Occipital lobe (tissue), 2 donors: ENCODE data around the gene DGKB. TPM values are rescaled to one million over a fixed set of nuclear protein-coding genes. Genes with fewer than 3 reads are reported as not detected.

ENCODE experiments used
- DNase-seq: peaks from one replicate; lab custom pipeline; 2025; lab: John Stamatoyannopoulos, UW
- total RNA-seq: library from RNA; depleted of rRNA; stranded (reverse); fragments of >200 nt; gene quantifications from one replicate; pipeline ENCODE4 v1.2.3, GENCODE V29; 2014

Gene DGKB
- total RNA-seq, 1 donor from 2014 or later: 6.6 TPM

- no peak for DNase-seq
These were observed 214.3 kb downstream of the DGKB start for GRCh38 chr7:14688208-14688607.

GRCh38 chr7:14687777-14688176 lies 214.8 kb downstream of the DGKB start:
- DNase-seq: no peak

DNA sequence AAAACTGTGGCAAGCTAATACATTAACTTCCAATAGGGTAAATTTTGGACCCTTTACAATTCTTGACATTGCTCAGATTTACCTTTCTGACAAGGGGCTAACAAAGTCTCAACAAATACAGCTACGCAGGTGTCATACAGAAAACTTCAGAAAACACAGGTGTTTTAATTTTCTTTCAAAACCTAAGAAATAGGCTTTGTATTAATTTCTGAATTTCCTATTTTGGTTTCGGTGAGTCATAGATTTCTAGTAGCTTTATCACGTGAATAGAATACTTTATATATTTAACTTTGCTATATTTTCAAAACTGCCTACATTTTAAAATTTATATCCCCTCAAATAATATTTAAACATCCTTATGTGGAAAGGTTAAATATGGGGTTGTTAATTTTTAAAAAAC lies 215.3 kb downstream of the DGKB start:
- no peak for DNase-seq

GRCh38 chr7:14685167-14685566 lies 217.4 kb downstream of the DGKB start:
- no peak for DNase-seq

DNA sequence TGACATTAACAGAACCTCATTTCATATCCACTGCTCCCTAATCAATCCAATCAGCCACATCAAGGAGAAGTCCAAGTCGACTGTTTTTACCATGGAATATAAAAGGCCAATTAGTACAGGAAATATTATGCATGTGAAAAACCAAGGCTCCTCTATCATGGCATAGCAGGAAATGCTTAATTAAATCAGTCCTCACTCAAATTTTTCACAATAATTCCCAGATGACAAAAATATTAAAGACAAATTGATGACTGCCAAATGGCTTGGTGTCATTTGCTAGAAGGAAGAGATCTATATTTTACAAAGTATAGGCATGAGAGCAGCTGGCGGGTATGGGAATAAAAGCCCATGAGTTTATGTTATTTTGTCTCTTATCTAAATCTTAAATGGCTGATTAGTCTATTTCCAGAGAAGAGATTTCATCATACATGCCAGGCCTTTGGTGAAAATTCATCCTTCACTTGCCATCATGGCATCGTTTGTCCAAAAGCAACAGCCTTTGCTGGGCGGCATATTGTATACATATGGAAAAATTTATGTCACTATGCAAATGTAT lies 219.6 kb downstream of the DGKB start:
- DNase-seq: no peak

DNA sequence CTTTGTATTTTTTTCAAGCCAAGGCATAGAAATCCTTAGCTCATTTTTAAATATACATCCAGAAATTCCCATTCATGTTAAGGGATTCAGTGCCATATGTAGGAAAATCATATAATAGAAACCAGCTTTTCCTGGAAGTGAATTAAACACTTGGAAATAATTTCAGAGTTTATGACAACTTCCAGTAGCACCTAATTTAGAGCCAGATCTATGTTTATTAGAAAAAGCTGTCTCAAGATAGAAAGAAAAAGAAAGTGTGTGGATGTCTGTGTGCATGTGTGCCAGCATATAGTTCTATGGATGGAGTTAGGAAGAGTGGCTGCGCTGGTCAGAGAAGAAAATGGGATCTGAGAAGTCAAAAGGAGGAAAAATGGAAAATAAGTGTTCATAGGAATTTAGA lies 225.7 kb downstream of the DGKB start:
- no peak for DNase-seq

DNA sequence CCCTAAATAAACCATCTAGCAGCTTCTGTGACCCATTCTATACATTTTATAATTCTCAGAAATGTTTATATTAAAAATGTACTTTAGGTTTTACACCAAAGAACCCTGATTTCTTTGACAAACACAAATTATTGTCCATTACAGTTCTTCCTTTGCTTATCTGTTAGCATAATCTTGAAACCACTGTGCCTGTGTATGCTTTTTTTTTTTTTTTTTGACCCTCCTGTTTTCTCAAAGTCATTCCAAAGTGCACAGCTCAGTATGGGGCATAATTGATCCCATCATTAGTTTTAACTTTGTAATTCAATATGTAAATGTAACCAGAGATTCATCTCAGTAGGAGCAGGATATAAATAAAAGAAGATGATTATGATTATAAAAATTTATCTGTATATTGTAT lies 229.3 kb downstream of the DGKB start:
- DNase-seq: no peak

DNA sequence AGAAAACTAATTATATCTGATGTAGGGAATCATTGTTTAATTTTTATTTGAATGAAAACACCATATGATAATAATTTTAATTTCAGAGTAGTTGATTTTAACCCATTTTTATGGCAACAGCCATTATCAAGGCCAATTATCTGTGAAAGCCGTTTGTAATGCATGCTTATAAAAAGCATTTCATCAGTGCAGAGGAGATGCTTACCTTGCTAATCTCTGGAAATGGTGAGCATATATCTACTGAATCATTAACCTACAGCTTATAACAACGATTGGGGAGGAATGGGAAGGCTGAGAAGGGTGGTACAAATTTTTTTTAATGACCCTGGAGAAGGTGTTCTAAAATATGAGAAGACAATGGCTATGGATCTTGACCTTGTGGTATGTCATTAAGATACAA lies 235.6 kb downstream of the DGKB start:
- no peak for DNase-seq

GRCh38 chr7:14666304-14666703 lies 236.2 kb downstream of the DGKB start:
- DNase-seq: no peak

GRCh38 chr7:14639801-14640200 lies 262.8 kb downstream of the DGKB start:
- no peak for DNase-seq

- no peak for DNase-seq
These were observed 263.2 kb downstream of the DGKB start for GRCh38 chr7:14639329-14639728.

GRCh38 chr7:14637968-14638367 lies 264.6 kb downstream of the DGKB start:
- DNase-seq: no peak

GRCh38 chr7:14635955-14636354 lies 266.6 kb downstream of the DGKB start:
- no peak for DNase-seq

DNA sequence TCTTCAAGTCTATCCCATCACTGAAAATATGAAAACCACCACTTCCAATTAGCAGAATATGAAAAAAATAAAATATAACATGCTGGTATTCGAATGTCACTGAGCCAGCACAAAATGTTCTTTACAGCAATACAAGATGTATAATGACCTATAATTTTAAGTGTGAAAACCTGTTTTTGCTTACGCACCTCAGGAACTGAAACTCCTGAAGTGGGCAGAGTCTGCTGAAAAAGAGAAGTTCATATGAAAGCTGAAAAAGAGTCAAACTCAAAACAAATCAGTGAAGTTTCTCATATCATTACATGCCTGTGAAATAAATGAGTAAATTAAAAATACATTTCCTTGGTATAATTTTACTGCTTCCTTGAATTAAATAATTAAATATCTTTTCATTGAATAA lies 272.5 kb downstream of the DGKB start:
- no peak for DNase-seq

GRCh38 chr7:14628516-14628915 lies 274.0 kb downstream of the DGKB start:
- no peak for DNase-seq

DNA sequence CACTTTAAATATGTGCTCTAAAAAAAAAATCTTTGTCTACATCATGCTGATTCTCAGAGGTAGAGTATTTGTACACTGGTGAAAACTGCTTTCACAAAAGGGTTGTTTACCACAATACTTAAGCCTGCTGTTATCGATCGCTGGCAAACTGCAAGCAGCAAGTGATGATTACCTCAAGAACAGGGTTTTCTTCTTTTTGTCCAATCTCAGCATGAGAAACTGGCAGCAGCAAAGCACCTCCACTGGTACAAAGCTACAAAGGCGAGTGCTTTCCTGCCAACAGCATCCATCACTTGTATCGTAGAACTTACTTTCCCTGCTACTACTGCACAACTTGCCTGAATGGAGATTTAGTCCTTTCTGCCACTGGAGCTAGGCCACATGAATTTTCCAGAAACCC lies 276.5 kb downstream of the DGKB start:
- no peak for DNase-seq

DNA sequence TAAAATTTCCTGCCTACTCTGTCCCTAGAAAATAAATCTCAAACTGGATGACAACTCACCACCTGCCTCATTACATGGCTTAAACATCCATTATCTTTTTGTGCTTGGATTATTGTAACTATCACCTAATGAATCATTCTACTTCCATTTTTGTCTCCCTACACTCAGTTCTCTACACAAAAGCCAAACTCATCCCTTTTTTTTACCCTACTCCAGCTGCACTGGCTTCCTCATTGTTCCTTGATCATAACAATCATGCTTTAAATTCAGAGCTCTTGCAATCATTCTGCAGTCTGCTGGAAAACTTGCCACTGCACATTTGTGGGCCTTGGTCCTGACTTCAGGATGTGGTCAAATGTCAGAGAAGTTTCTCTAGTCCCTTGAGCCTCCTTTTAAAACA lies 280.0 kb downstream of the DGKB start:
- DNase-seq: no peak

DNA sequence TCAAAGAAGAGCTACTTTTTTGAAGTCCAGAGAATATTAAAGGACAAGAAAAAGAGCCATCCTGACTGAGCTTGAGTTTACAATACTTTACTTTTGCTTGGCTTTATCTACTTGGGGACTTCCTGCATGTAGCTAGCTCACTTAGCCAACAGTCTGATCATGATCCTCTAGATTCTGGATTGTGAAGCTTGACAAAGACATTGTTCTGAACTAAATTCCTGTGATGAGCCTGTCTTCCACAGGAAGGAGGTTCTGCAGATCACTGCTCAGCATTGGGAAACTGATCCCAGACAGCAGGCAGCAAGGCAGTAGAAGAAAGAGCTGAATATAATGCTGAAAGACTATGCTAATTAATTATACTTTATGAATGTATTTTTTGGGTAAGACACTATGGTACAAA lies 296.4 kb downstream of the DGKB start:
- no peak for DNase-seq

- DNase-seq: no peak
These were observed 297.9 kb downstream of the DGKB start for GRCh38 chr7:14604606-14605005.

DNA sequence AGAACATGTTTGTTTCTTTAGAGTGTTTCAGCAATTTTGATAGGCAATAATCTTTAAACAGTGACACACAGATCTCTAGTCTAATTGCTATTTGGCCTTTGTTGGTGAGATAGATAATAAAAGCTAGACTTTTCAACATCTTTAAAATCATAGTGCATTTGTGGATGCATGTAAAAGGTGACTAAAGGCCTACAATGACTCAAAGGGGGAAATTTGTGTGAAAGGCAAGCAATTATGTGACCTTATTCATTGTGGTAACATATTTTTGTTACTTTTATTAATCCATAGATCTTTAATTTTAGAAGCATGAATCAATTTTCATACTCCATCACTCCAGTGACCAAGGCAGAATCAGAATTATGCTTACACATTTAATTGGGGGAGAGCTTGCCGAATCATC lies 299.7 kb downstream of the DGKB start:
- no peak for DNase-seq

- no peak for DNase-seq
These were observed 301.7 kb downstream of the DGKB start for GRCh38 chr7:14600766-14601367.

GRCh38 chr7:14598978-14599377 lies 303.6 kb downstream of the DGKB start:
- no peak for DNase-seq

- DNase-seq: no peak
These were observed 306.1 kb downstream of the DGKB start for GRCh38 chr7:14596421-14596820.

DNA sequence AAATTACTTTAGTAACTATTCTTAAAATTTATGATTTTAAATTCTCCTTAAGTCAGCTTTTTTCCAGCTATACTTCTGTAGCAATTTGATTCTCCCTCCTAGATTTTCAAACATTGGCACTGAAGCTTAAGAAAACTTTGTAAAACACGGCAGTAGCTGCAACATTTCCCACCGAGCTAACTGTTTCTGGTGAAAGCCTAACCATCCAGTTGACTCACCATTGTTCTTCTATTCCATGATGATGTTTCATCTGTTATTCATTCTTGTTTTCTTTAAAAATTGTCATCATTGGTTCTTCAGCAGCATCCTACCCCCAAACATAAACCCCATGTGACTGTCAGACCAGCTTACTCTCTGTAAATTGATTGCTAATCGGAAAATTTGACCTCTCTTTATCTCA lies 312.3 kb downstream of the DGKB start:
- DNase-seq: no peak
